GM12878 (cell line): Measurements from ENCODE around the gene HOMER2. TPM values are rescaled to one million over a fixed set of nuclear protein-coding genes. Genes with fewer than 3 reads are reported as not detected.

Source experiments
- ATAC-seq: fragments of 200-7000 bp; cut with Tn5 transposase; 3 replicates; pipeline ENCODE4 v1.9.1; 2020; ENCODE audit warnings: mild to moderate bottlenecking, moderate library complexity
- BruUV-seq: library from RNA; stranded (reverse); fragments of 400-500 nt; replicated peaks from 2 replicates; lab custom pipeline; 2021; lab: Mats Ljungman, UMichigan
- CTCF ChIA-PET: fragments of 300-600 bp; sonication (Branson Sonifier 250); formaldehyde crosslinking; extraction: SDS; loops from one replicate; lab custom pipeline; 2021; ENCODE audit warnings: inconsistent platforms; lab: Yijun Ruan, JAX
- POLR2A ChIA-PET: fragments of 350-600 bp; formaldehyde crosslinking; extraction: SDS; loops from one replicate; lab custom pipeline; 2021; ENCODE audit warnings: inconsistent platforms; lab: Charles Lee
- RAD21 ChIA-PET: fragments of 300-600 bp; sonication (Branson Sonifier 250); formaldehyde crosslinking; loops from one replicate; lab custom pipeline; 2023; ENCODE audit warnings: antibody characterized with exemption; ENCODE audit not compliant: unreplicated experiment; lab: Charles Lee
- SMC1A ChIA-PET: fragments of 300-600 bp; sonication (Branson Sonifier 250); formaldehyde crosslinking; loops from one replicate; lab custom pipeline; 2023; ENCODE audit not compliant: unreplicated experiment, uncharacterized antibody; lab: Charles Lee
- DNase-seq: peaks from one replicate; pipeline ENCODE4 v3.0.0-alpha.2; 2011; ENCODE audit warnings: low read depth, low spot score
- FAIRE-seq: peaks from 3 replicates; lab custom pipeline; 2011; peaks lifted over from hg19 to GRCh38; lab: Jason Lieb, UNC
- H2AFZ ChIP-seq: 2 replicates; pipeline ENCODE4 v1.6.0; 2011; ENCODE audit warnings: low read depth, low read length, control low read depth; ENCODE audit not compliant: control insufficient read depth
- H3K27ac ChIP-seq: 2 replicates; pipeline ENCODE4 v1.5.1; 2011; ENCODE audit warnings: control low read depth; ENCODE audit not compliant: control insufficient read depth, insufficient read depth
- H3K27me3 ChIP-seq, 2 experiments: replicated peaks in 1 of 2; 2 replicates each; pipeline versions ENCODE4 v1.6.0 to v1.6.1; 2011; ENCODE audit warnings: low read length in 1 of 2; ENCODE audit not compliant: control insufficient read depth in 2 of 2, insufficient read depth in 2 of 2
- H3K36me3 ChIP-seq, 2 experiments: 2 replicates each; pipeline ENCODE4 v1.5.1; 2011; ENCODE audit warnings: low read length in 1 of 2; ENCODE audit not compliant: control insufficient read depth in 2 of 2, insufficient read depth in 2 of 2
- H3K4me1 ChIP-seq: 2 replicates; pipeline ENCODE4 v1.6.1; 2011; ENCODE audit warnings: mild to moderate bottlenecking, low read length, moderate library complexity, mixed read lengths; ENCODE audit not compliant: control insufficient read depth, insufficient read depth
- H3K4me2 ChIP-seq: 2 replicates; pipeline ENCODE4 v1.6.0; 2011; ENCODE audit warnings: control low read depth; ENCODE audit not compliant: control insufficient read depth, insufficient read depth
- H3K4me3 ChIP-seq: fragments of 200-600 bp; sonication (generic); 2 replicates; pipeline ENCODE4 v1.5.1; 2016
- H3K79me2 ChIP-seq: 2 replicates; pipeline ENCODE4 v1.6.0; 2011; ENCODE audit warnings: low read length; ENCODE audit not compliant: control insufficient read depth, insufficient read depth
- H3K9ac ChIP-seq: 2 replicates; pipeline ENCODE4 v1.8.0; 2011; ENCODE audit warnings: low read length, control low read depth, mixed read lengths; ENCODE audit not compliant: control insufficient read depth, insufficient read depth
- H3K9me3 ChIP-seq: replicated peaks from 3 replicates; pipeline ENCODE4 v1.5.1; 2011; ENCODE audit warnings: mild to moderate bottlenecking, low read length; ENCODE audit not compliant: control insufficient read depth, insufficient read depth
- H4K20me1 ChIP-seq: 2 replicates; pipeline ENCODE4 v1.6.0; 2011; ENCODE audit not compliant: control insufficient read depth, insufficient read depth
- JUND ChIP-seq: IDR thresholded peaks from 2 replicates; pipeline ENCODE4 v1.6.1; 2012; ENCODE audit warnings: low read depth, mild to moderate bottlenecking, low read length, improper control_type of control experiment, moderate library complexity
- KLF5 ChIP-seq: fragments of 450-650 bp; IDR thresholded peaks from 2 replicates; pipeline ENCODE4 v1.6.1; 2014; ENCODE audit warnings: mild to moderate bottlenecking; ENCODE audit not compliant: partially characterized antibody
- LARP7 ChIP-seq: fragments of 450-650 bp; IDR thresholded peaks from 2 replicates; pipeline ENCODE4 v1.6.1; 2017; ENCODE audit warnings: mild to moderate bottlenecking
- NFIC ChIP-seq: IDR thresholded peaks from 2 replicates; pipeline ENCODE4 v1.6.1; 2012; ENCODE audit warnings: low read depth, mild to moderate bottlenecking, inconsistent platforms, low read length, moderate library complexity
- POU2F2 ChIP-seq: IDR thresholded peaks from 3 replicates; pipeline ENCODE4 v1.6.1; 2011; ENCODE audit warnings: low read depth, mild to moderate bottlenecking, low read length, borderline replicate concordance
- RAD51 ChIP-seq: fragments of 450-650 bp; IDR thresholded peaks from 2 replicates; pipeline ENCODE4 v1.6.1; 2016; ENCODE audit warnings: moderate library complexity, mild to moderate bottlenecking, inconsistent platforms
- WGBS: methylation state at CpG from one replicate; pipeline ENCODE4 v1.1.6; 2016; ENCODE audit warnings: low lambda C conversion rate; ENCODE audit not compliant: insufficient replicate concordance, insufficient coverage; ENCODE audit errors: missing lambda C conversion rate; 5-methylcytosine and 5-hydroxymethylcytosine counted together
- in situ Hi-C: fragments of 300-500 bp; cut with MboI; formaldehyde crosslinking; loops from 9 replicates; pipeline ENCODE4 v1.14.3; 2018; ENCODE audit warnings: mixed read lengths
- intact Hi-C: fragments of 100-400 bp; cut with micrococcal nuclease; formaldehyde crosslinking; loops from one replicate; pipeline ENCODE4 v1.14.2; 2022; ENCODE audit not compliant: unreplicated experiment
- polyA plus RNA-seq, 11 experiments: library from polyadenylated mRNA; depleted of rRNA in 4 of 11; unstranded in 6 of 11; stranded (reverse) in 5 of 11; fragments of >200 nt; fragmentation: Nextera tagmentation in 4 of 11; fragmentation: Illumina TruSeq in 1 of 11; extraction: Ambion mirVana in 4 of 11; extraction: Trizol in 1 of 11; gene quantifications; 1 replicate in 1 of 11; 2 replicates in 10 of 11; pipeline versions ENCODE4 v1.2.1 to v1.2.3, GENCODE V29; 2011 to 2016; ENCODE audit warnings: inconsistent platforms in 2 of 11, missing spikeins in 2 of 11, low read depth in 1 of 11
- total RNA-seq, 4 experiments: library from RNA; depleted of rRNA in 3 of 4; stranded (reverse); fragments of >200 nt in 3 of 4; fragmentation: Illumina TruSeq in 1 of 4; extraction: Trizol in 1 of 4; gene quantifications; 2 replicates each; pipeline versions ENCODE4 v1.2.1 to v1.2.3, GENCODE V29; 2013 to 2021
- TF ChIP-seq, protein P1 (sequence below): IDR thresholded peaks from 2 replicates; pipeline ENCODE4 v1.6.1; 2012; ENCODE audit warnings: mild to moderate bottlenecking, low read depth, low read length
- TF ChIP-seq, protein P2 (sequence below): fragments of 450-650 bp; formaldehyde crosslinking; IDR thresholded peaks from 2 replicates; pipeline ENCODE4 v1.4.0; 2022; ENCODE audit warnings: mild to moderate bottlenecking, moderate library complexity
- TF ChIP-seq, protein P3 (sequence below): fragments of 450-650 bp; IDR thresholded peaks from 2 replicates; pipeline ENCODE4 v1.6.1; 2014; ENCODE audit warnings: mild to moderate bottlenecking
- TF ChIP-seq, protein P4 (sequence below): fragments of 150-350 bp; IDR thresholded peaks from 2 replicates; pipeline ENCODE4 v1.6.1; 2014; ENCODE audit warnings: mild to moderate bottlenecking, low read depth, low read length

Gene HOMER2
- total and polyA plus RNA-seq, 10 of the 15 experiments (the other 5 are each of a cell fraction or from before 2014, with no cell fraction given) = 0.60 to 5.0 (median 1.8) TPM

DNA sequence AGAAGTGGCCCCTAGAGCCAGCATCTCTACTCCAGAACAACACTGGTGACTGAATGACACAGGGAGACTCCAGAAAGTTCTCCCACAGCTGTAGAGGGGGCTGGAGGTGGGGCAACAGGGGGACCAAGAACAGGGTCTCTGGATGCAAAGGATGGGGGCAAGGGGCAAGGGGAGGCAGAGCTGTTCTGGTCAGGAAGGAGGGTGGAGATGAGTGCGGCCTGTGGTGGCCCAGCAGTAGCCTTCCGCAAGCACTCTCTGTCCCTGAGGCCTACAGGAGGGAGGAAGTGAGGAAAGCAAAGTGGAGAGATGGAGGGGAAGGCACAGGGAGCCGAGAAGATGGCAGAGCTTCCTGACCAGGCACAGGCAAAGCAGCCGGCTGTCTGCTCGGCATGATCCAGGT, 56.5 kb downstream of the HOMER2 start:
- in situ Hi-C loops (no loop called here), intact Hi-C loops (no loop called here)
- H3K27me3 ChIP-seq = peaks cover 0 to 3% of the 10 kb centered on the region in 2 experiments; a peak in 2 of 4 replicates
- ATAC-seq = no peak
- ChIA-PET RAD21 (no interaction called here), CTCF (interaction anchor here (2.0 kb wide), 1 partner anchor 352 kb away, joined by 5 read pairs; no protein-coding TSS in a partner anchor), POLR2A (interaction anchor here (0.6 kb wide), 1 partner anchor 166 kb away, joined by 3 read pairs; no protein-coding TSS in a partner anchor), SMC1A (interaction anchor here (0.6 to 1.1 kb wide), 3 partner anchors 18 to 29 kb away, joined by 3 read pairs; no protein-coding TSS in a partner anchor)
- no peak for DNase-seq
- no peak overlapping the region for H3K27ac ChIP-seq
- H3K9me3 ChIP-seq = no peaks in the 10 kb centered on the region
- no peak overlapping the region for H3K4me3 ChIP-seq
- H4K20me1 ChIP-seq = no peaks in the 10 kb centered on the region
- no peak overlapping the region for H3K9ac ChIP-seq
- H3K4me2 ChIP-seq = no peak overlapping the region
- H2AFZ ChIP-seq = no peak overlapping the region
- H3K36me3 ChIP-seq = no peaks in the 10 kb centered on the region
- BruUV-seq = no TSS peak
- no peak for FAIRE-seq
- WGBS = 55% methylated on average over 5 of the region's 5 CpGs
- H3K4me1 ChIP-seq = no peaks in the 10 kb centered on the region
- no peaks in the 10 kb centered on the region for H3K79me2 ChIP-seq
- TF ChIP-seq RAD51 (no peak), NFIC (no peak), LARP7 (no peak), KLF5 (no peak), JUND (no peak), POU2F2 (no peak)
- TF ChIP-seq, protein P1, sequence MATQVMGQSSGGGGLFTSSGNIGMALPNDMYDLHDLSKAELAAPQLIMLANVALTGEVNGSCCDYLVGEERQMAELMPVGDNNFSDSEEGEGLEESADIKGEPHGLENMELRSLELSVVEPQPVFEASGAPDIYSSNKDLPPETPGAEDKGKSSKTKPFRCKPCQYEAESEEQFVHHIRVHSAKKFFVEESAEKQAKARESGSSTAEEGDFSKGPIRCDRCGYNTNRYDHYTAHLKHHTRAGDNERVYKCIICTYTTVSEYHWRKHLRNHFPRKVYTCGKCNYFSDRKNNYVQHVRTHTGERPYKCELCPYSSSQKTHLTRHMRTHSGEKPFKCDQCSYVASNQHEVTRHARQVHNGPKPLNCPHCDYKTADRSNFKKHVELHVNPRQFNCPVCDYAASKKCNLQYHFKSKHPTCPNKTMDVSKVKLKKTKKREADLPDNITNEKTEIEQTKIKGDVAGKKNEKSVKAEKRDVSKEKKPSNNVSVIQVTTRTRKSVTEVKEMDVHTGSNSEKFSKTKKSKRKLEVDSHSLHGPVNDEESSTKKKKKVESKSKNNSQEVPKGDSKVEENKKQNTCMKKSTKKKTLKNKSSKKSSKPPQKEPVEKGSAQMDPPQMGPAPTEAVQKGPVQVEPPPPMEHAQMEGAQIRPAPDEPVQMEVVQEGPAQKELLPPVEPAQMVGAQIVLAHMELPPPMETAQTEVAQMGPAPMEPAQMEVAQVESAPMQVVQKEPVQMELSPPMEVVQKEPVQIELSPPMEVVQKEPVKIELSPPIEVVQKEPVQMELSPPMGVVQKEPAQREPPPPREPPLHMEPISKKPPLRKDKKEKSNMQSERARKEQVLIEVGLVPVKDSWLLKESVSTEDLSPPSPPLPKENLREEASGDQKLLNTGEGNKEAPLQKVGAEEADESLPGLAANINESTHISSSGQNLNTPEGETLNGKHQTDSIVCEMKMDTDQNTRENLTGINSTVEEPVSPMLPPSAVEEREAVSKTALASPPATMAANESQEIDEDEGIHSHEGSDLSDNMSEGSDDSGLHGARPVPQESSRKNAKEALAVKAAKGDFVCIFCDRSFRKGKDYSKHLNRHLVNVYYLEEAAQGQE = no peak
- TF ChIP-seq, protein P2, sequence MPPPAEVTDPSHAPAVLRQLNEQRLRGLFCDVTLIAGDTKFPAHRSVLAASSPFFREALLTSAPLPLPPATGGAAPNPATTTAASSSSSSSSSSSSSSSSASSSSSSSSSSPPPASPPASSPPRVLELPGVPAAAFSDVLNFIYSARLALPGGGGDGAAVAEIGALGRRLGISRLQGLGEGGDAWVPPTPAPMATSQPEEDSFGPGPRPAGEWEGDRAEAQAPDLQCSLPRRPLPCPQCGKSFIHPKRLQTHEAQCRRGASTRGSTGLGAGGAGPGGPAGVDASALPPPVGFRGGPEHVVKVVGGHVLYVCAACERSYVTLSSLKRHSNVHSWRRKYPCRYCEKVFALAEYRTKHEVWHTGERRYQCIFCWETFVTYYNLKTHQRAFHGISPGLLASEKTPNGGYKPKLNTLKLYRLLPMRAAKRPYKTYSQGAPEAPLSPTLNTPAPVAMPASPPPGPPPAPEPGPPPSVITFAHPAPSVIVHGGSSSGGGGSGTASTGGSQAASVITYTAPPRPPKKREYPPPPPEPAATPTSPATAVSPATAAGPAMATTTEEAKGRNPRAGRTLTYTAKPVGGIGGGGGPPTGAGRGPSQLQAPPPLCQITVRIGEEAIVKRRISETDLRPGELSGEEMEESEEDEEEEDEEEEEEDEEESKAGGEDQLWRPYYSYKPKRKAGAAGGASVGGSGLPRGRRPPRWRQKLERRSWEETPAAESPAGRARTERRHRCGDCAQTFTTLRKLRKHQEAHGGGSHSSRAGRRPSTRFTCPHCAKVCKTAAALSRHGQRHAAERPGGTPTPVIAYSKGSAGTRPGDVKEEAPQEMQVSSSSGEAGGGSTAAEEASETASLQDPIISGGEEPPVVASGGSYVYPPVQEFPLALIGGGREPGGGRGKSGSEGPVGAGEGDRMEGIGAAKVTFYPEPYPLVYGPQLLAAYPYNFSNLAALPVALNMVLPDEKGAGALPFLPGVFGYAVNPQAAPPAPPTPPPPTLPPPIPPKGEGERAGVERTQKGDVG = no peak
- TF ChIP-seq, protein P3, sequence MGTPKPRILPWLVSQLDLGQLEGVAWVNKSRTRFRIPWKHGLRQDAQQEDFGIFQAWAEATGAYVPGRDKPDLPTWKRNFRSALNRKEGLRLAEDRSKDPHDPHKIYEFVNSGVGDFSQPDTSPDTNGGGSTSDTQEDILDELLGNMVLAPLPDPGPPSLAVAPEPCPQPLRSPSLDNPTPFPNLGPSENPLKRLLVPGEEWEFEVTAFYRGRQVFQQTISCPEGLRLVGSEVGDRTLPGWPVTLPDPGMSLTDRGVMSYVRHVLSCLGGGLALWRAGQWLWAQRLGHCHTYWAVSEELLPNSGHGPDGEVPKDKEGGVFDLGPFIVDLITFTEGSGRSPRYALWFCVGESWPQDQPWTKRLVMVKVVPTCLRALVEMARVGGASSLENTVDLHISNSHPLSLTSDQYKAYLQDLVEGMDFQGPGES = no peak
- TF ChIP-seq, protein P4, sequence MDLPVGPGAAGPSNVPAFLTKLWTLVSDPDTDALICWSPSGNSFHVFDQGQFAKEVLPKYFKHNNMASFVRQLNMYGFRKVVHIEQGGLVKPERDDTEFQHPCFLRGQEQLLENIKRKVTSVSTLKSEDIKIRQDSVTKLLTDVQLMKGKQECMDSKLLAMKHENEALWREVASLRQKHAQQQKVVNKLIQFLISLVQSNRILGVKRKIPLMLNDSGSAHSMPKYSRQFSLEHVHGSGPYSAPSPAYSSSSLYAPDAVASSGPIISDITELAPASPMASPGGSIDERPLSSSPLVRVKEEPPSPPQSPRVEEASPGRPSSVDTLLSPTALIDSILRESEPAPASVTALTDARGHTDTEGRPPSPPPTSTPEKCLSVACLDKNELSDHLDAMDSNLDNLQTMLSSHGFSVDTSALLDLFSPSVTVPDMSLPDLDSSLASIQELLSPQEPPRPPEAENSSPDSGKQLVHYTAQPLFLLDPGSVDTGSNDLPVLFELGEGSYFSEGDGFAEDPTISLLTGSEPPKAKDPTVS = no peak
